Duodenal mucosa (tissue), 2 donors: ENCODE measurements around the gene SLC22A5.
"Not testable (repeated sequence)": the region's sequence is repeated elsewhere in the genome, so short reads cannot be mapped to it uniquely, and the experiment has no call there.

Experiments used
- H3K27ac ChIP-seq: one replicate; pipeline ENCODE4 v1.7.0; 2013; ENCODE audit warnings: low read depth, low read length
- H3K27me3 ChIP-seq, 2 donors: one replicate each; pipeline ENCODE4 v1.7.0; 2013; ENCODE audit warnings: low read length in 2 of 2, control low read depth in 1 of 2; ENCODE audit not compliant: insufficient read depth in 2 of 2, control insufficient read depth in 1 of 2
- H3K36me3 ChIP-seq, 2 donors: one replicate each; pipeline ENCODE4 v1.7.0; 2013; ENCODE audit warnings: low read length in 2 of 2, control low read depth in 1 of 2; ENCODE audit not compliant: insufficient read depth in 2 of 2, control insufficient read depth in 1 of 2
- H3K4me1 ChIP-seq, 2 donors: one replicate each; pipeline ENCODE4 v1.7.0; 2013; ENCODE audit warnings: low read length in 2 of 2, control low read depth in 1 of 2; ENCODE audit not compliant: insufficient read depth in 2 of 2, control insufficient read depth in 1 of 2
- H3K4me3 ChIP-seq, 2 donors: one replicate each; pipeline ENCODE4 v1.7.0; 2013; ENCODE audit warnings: low read length in 2 of 2, low read depth in 1 of 2
- H3K9ac ChIP-seq, 2 donors: one replicate each; pipeline ENCODE4 v1.7.0; 2013; ENCODE audit warnings: low read length in 2 of 2, low read depth in 1 of 2
- H3K9me3 ChIP-seq, 2 donors: one replicate each; pipeline ENCODE4 v1.7.0; 2013; ENCODE audit warnings: low read length in 2 of 2, control low read depth in 1 of 2; ENCODE audit not compliant: control insufficient read depth in 1 of 2

Gene SLC22A5

DNA sequence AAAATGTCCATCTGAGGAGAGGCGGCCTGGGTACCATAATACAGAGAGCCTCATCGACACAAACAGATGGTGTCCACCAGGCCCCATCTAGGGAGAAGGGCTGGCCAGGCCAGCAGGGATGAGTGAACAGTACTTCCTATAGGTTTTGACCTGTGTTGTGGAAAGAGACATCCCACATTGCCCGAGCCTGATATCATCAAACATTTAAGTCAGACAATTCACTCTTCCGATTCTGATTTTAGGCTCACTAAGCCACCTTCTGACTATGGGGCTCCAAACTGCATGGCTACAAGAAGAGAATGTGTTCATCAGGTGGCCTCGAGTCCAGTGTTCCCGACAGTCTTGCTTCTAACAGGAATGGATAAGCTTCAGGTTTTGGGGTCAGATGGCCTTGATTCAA lies 38.9 kb downstream of the SLC22A5 start:
- Histone ChIP-seq H3K4me1 (peaks cover 29 to 44% of the 10 kb centered on the region in 2 donors), H3K9me3 (no peaks in the 10 kb centered on the region), H3K9ac (no peak overlapping the region), H3K36me3 (no peaks in the 10 kb centered on the region), H3K4me3 (no peak overlapping the region), H3K27me3 (no peaks in the 10 kb centered on the region), H3K27ac (no peak overlapping the region)

DNA sequence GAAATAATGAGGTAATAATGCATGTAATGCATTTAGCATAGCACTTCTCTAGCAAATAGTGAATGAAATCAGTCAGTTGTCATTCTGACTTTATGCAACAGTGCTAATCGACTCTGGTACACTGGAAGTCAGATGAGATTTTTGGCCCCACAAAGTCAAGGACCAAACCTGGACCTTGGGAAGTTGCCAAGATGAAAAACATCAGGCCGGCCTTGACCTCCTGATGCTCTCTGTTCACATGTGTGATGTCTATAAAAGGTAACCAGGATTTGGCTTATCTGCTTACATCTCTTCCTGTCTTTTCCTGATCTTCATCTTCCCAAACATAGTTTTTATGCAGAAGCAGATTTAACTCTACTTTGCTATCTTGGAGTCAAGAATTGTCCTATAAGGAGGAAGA lies 39.5 kb downstream of the SLC22A5 start:
- Histone ChIP-seq H3K27me3 (no peaks in the 10 kb centered on the region), H3K9ac (no peak overlapping the region), H3K36me3 (no peaks in the 10 kb centered on the region), H3K27ac (no peak overlapping the region), H3K9me3 (no peaks in the 10 kb centered on the region), H3K4me1 (peaks cover 34 to 48% of the 10 kb centered on the region in 2 donors), H3K4me3 (no peak overlapping the region)

DNA sequence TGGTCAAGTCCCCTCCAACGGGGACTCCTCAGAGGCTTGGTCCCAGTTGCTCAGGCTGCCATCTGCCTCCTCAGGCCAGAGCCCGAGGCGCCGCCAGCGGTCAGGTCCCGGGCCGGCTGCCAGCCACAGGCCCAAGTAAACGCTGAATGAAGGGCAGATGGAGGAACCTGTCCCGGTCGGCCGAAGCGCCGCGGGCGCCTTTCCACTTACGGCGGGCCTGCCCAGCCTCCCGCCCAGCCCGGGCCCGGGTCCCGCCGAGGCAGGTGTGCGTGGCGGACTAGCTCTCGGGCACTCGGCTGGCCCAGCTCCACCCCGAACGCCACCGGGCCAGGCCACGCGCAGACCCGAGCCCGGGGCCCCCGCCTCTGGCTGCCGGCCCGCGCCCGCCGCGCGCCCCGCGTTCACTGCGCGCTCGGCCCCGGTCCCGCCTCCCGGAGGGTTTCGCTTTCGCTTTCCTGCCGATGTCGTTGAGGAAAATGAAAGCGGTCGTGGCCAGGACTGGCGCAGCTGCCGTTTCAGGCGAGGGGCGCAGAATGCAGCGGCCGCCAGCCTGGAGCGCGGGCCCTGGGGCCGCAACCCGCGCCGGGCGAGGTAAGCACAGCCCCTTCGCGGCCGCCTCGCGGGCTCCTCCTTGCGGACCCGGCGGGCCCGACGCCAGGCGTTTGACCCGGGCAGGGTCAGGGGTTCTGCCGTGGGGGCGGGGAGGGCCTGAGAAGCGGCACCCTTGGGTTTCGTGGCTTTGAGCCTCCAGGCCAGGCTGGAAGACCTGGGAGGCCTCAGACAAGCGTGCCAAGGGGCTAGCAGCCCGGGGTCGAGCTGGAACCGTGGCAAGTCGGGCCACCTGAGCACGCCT lies 41.2 kb downstream of the SLC22A5 start:
- Histone ChIP-seq H3K36me3 (no peaks in the 10 kb centered on the region), H3K9ac (peak overlapping the region; percentile 91 to 97), H3K4me1 (peaks cover 51 to 63% of the 10 kb centered on the region in 2 donors), H3K9me3 (no peaks in the 10 kb centered on the region), H3K4me3 (peak overlapping the region; percentile 77 to 94), H3K27ac (peak overlapping the region; percentile 97), H3K27me3 (no peaks in the 10 kb centered on the region)

DNA sequence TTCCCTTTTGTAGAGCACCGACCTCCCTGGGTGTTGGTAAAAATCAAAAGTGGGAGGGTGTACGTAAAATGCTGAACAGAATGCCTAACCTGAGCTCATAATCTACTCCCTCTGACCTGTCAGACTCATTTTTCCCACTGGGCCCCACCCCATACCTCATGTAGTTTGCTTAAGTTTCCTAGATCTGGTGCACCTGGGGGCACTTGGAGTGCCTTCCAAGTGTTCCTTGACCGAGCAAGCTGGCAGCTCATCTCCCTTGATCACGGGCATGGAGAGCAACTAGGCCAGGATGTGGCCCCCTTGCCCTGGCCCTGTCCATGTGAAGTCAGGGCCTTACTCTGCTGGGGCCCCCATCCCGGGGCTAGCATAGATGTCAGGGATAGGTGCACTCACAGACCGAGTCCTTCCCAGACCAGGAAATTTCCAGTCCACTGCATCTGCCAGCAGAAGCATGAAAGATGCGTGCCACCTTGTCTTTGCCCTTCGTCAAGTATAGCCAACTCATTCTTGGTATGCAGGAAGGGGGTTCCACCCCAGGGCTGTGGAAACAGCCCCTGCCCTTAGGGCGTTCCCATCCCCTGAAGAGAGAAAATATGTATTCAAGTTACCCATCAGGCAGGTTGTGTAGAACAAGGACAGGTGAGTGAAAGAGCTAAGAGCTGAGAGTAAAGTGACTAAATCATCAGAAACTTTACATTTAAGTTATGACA lies 41.9 kb downstream of the SLC22A5 start:
- H3K27me3 ChIP-seq = no peaks in the 10 kb centered on the region
- peak overlapping the region; percentile 77 to 94 for H3K4me3 ChIP-seq
- peaks cover 52 to 63% of the 10 kb centered on the region in 2 donors for H3K4me1 ChIP-seq
- no peaks in the 10 kb centered on the region for H3K9me3 ChIP-seq
- H3K9ac ChIP-seq = peak overlapping the region; percentile 91 to 97
- H3K27ac ChIP-seq = peak overlapping the region; percentile 97
- H3K36me3 ChIP-seq = no peaks in the 10 kb centered on the region

DNA sequence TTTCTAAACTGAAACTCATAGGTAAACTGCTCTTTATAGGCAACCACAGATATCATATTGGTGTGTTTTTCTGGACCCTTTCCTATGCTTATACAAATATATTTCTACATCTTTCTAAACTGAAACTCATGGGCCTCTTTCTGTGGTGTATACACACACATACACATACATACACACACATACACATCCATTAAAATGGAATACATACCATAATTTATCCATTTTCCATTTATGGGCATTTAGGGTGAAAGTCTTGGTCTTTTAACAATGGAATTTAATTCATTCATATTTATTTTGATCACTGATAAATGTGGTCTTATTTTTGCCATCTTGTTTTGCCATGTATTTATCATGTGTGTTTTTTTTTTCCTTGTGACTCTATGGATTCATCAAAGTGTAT lies 44.1 kb downstream of the SLC22A5 start:
- H3K27ac ChIP-seq = peak overlapping the region; percentile 28
- peak overlapping the region in 1 of 2 donors; percentile 94 for H3K4me3 ChIP-seq

DNA sequence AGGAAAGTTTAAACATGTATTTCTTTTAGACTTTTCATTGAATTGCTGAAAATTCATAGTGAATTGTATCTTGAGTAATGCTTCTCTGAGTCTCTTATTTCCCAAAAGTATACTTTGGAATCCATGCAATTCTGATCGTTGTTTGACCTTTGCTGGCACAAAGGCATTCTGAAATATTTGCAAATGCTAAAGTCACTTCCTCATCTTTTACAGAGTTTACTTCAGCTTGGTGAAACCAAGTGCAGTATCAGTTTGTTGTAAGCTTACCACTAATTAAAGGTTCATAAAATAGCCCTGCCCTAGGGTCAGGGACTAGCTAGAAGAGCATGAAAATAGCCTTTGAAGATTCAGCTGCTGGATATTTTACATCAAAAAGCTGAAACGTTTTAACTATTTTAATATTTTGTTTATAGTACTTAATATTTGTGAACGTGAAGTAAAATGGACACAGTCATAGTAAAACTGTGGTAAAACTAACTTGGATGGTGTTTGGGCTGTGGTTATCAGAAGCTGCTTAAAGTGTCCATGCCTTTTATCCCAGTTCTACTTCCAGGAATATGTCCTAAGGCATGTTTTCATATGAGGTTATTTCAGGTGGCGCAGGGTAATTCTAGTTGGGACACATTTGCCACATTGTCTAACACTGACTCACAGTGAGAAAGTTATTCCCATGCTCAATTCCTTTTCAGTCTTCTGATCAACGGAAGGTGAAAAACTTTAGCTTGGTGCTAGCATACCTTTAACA lies 45.3 kb downstream of the SLC22A5 start:
- peaks cover 58 to 71% of the 10 kb centered on the region in 2 donors for H3K4me1 ChIP-seq

More for the DNA sequence above, 44.1 kb downstream of the SLC22A5 start:
- no peaks in the 10 kb centered on the region for H3K9me3 ChIP-seq
- peaks cover 0 to 9% of the 10 kb centered on the region in 2 donors for H3K36me3 ChIP-seq
- peaks cover 59 to 70% of the 10 kb centered on the region in 2 donors for H3K4me1 ChIP-seq
- H3K27me3 ChIP-seq = no peaks in the 10 kb centered on the region
- H3K9ac ChIP-seq = peak overlapping the region; percentile 40 to 53

DNA sequence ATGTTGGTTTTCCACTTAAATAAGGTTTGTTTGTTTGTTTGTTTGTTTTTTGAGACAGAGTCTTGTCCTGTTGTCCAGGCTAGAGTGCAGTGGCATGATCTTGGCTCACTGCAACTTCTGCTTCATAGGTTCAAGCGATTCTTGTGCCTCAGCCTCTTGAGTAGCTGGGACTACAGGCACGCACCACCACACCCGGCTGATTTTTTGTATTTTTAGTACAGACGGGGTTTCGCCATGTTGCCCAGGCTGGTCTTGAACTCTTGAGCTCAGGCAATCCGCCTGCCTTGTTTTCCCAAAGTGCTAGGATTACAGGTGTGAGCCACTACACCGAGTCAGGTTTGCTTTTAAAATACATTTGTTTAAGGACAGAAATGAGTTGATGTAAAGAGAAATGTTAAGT lies 46.0 kb downstream of the SLC22A5 start:
- Histone ChIP-seq H3K4me3 (peak overlapping the region in 1 of 2 donors; percentile 41), H3K9ac (peak overlapping the region in 1 of 2 donors; percentile 10)

More for the DNA sequence above, 45.3 kb downstream of the SLC22A5 start:
- Histone ChIP-seq H3K27ac (peak overlapping the region; percentile 60), H3K4me3 (peak overlapping the region in 1 of 2 donors; percentile 41), H3K36me3 (peaks cover 0 to 9% of the 10 kb centered on the region in 2 donors), H3K9ac (peak overlapping the region; percentile 10 to 46), H3K9me3 (no peaks in the 10 kb centered on the region), H3K27me3 (no peaks in the 10 kb centered on the region)

DNA sequence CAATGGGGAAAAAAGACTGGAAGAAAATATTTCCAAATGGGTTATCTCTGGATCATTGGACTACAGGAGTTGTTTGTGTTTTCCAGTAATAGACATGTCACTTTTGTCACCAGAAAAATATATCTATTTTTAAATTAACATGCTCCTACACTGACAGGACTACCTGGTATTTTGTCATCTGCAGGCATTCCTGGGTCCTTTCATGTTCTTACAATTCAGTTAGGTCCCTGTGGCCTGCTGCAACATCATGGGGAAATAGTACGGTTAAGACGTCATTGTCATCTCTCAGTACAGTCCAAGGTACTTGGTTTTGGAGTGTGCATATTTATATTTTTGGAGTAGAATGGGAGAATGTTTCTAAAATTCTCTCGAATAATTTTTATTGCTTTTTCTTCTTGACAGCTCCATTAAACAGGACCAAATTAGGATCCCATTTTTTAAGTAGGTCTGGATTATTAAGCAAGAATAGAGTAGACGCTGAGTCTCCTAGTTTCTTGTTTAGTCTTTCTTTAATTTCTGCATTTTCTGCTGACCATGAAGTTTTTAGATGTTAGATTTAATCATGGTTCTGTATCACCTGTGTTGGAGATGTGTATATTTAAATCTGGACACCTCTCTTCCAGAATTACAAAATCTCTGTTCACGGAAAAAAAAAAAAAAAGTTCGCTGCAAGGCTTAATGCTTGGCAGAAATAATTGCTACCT lies 46.9 kb downstream of the SLC22A5 start:
- no peaks in the 10 kb centered on the region for H3K27me3 ChIP-seq
- H3K9ac ChIP-seq = no peak overlapping the region
- H3K36me3 ChIP-seq = peaks cover 12 to 17% of the 10 kb centered on the region in 2 donors
- H3K4me1 ChIP-seq = peaks cover 71 to 82% of the 10 kb centered on the region in 2 donors
- no peak overlapping the region for H3K27ac ChIP-seq
- H3K4me3 ChIP-seq = no peak overlapping the region
- no peaks in the 10 kb centered on the region for H3K9me3 ChIP-seq

More for the DNA sequence above, 46.0 kb downstream of the SLC22A5 start:
- not testable (repeated sequence) for H3K27me3 ChIP-seq, H3K9me3 ChIP-seq
- H3K36me3 ChIP-seq = peaks cover 7 to 13% of the 10 kb centered on the region in 2 donors
- peaks cover 63 to 74% of the 10 kb centered on the region in 2 donors for H3K4me1 ChIP-seq
- peak overlapping the region; percentile 60 for H3K27ac ChIP-seq

DNA sequence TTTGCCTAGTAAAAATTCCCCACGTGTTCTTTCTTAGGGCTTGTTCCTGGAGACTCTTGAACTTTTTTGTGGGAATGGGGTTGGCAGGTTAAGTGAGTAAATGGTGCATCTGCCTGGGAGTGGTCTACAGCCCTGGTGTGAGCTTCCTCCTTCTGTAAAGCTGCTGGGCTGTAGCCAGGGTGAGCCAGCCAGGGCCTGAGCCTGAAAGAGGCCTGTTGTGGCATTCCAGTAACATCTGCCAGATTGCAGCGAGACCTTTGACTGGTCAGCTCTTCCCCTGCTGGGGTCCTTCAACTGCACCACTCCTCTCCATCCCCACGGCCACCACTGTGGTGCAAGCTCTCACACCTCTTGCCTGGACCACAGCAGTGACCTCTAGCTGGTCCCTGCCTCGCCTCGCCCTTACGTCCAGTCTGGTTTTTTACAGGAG lies 47.5 kb downstream of the SLC22A5 start:
- H3K4me1 ChIP-seq = peaks cover 69 to 79% of the 10 kb centered on the region in 2 donors
- H3K27ac ChIP-seq = no peak overlapping the region
- H3K9me3 ChIP-seq = no peaks in the 10 kb centered on the region
- H3K27me3 ChIP-seq = no peaks in the 10 kb centered on the region
- H3K36me3 ChIP-seq = peaks cover 14 to 17% of the 10 kb centered on the region in 2 donors
- H3K4me3 ChIP-seq = no peak overlapping the region
- peak overlapping the region in 1 of 2 donors; percentile 21 for H3K9ac ChIP-seq
